OCI-LY7 (cell line): ENCODE data around the gene SEC22C.

Experiments used
- CTCF ChIP-seq: fragments of 200-600 bp; sonication (generic); conservative IDR thresholded peaks from 2 replicates; pipeline ENCODE4 v1.5.1; 2014; ENCODE audit warnings: mild to moderate bottlenecking, antibody characterized with exemption, low read length, moderate library complexity, mixed read lengths
- EZH2phosphoT487 ChIP-seq: fragments of 200-600 bp; sonication (generic); IDR thresholded peaks from 2 replicates; pipeline ENCODE4 v1.6.1; 2018; ENCODE audit warnings: low read depth, borderline replicate concordance, mild to moderate bottlenecking, mixed run types, antibody characterized with exemption, low read length, moderate library complexity, mixed read lengths

- TF ChIP-seq CTCF = no peak
- no peak for TF ChIP-seq EZH2phosphoT487
Measured at GRCh38 chr3:42517117-42517516, 64.7 kb downstream of the SEC22C start.
